MM.1S (cell line): Measurements from ENCODE around the gene RAPGEF4.

ENCODE experiments used
- EZH2 ChIP-seq: fragments of 300-600 bp; sonication (generic); optimal IDR thresholded peaks from 2 replicates; pipeline ENCODE3; 2017; ENCODE audit warnings: low read depth, mild to moderate bottlenecking, antibody characterized with exemption, low read length, mixed read lengths
- EZH2phosphoT487 ChIP-seq: fragments of 300-600 bp; sonication (generic); IDR thresholded peaks from 2 replicates; pipeline ENCODE4 v1.6.1; 2018; ENCODE audit warnings: antibody characterized with exemption, low read length
- TF ChIP-seq, protein P1 (sequence below): fragments of 300-600 bp; sonication (generic); IDR thresholded peaks from 2 replicates; pipeline ENCODE4 v1.5.1; 2016; ENCODE audit warnings: antibody characterized with exemption, low read length, mixed read lengths

GRCh38 chr2:172726172-172726735 lies 9.4 kb upstream of the RAPGEF4 start:
- no peak for TF ChIP-seq EZH2
- TF ChIP-seq, protein P1, sequence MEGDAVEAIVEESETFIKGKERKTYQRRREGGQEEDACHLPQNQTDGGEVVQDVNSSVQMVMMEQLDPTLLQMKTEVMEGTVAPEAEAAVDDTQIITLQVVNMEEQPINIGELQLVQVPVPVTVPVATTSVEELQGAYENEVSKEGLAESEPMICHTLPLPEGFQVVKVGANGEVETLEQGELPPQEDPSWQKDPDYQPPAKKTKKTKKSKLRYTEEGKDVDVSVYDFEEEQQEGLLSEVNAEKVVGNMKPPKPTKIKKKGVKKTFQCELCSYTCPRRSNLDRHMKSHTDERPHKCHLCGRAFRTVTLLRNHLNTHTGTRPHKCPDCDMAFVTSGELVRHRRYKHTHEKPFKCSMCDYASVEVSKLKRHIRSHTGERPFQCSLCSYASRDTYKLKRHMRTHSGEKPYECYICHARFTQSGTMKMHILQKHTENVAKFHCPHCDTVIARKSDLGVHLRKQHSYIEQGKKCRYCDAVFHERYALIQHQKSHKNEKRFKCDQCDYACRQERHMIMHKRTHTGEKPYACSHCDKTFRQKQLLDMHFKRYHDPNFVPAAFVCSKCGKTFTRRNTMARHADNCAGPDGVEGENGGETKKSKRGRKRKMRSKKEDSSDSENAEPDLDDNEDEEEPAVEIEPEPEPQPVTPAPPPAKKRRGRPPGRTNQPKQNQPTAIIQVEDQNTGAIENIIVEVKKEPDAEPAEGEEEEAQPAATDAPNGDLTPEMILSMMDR = no peak
- no peak for TF ChIP-seq EZH2phosphoT487
